ENCODE data around the gene GPSM3. TPM values are rescaled to one million over a fixed set of nuclear protein-coding genes. Genes with fewer than 3 reads are reported as not detected.

The GPSM3 gene
- total RNA-seq, 1 donor from 2014 or later: 19.4 TPM

- peaks cover 18 to 19% of the 10 kb centered on the region in 2 donors for H3K36me3 ChIP-seq
- no peaks in the 10 kb centered on the region for H3K27me3 ChIP-seq
- peak overlapping the region; percentile 80 to 99 for H3K27ac ChIP-seq
- peaks cover 5 to 21% of the 10 kb centered on the region in 2 donors for H3K4me1 ChIP-seq
- no peaks in the 10 kb centered on the region for H3K9me3 ChIP-seq
- peak overlapping the region; percentile 67 to 98 for H3K4me3 ChIP-seq
- TF ChIP-seq CTCF (IDR thresholded peaks at IDR 0.05): no peak
- DNase-seq (ENCODE audit: low spot score in 2 of 2): no peak
- intact Hi-C loops (cut with DNase I): loop anchor here (1.0 kb wide), 1 partner anchor 13 kb away; the partner anchor contains the start of gene RNF5
Observed at GRCh38 chr6:32190911-32191677, 1.3 kb downstream of the GPSM3 start.

GRCh38 chr6:32190054-32190851 is 2.2 kb downstream of the GPSM3 start, which contains the start of gene PBX2:
TSS of gene PBX2 (minus strand) at chr6:32190202. CDS start at chr6:32189915, 287 bp downstream.
- H3K4me3 ChIP-seq: peak within 1 kb of the TSS; percentile 67 to 98
- DNase-seq (ENCODE audit: low spot score in 2 of 2): peak; percentile 66 to 93
- peaks cover 18 to 19% of the 10 kb centered on the region in 2 donors for H3K36me3 ChIP-seq
- intact Hi-C loops (cut with DNase I): loop anchor here (1.0 kb wide), 1 partner anchor 12 kb away; the partner anchor contains the start of gene RNF5
- H3K27me3 ChIP-seq: no peaks in the 10 kb centered on the region
- H3K27ac ChIP-seq: peak within 1 kb of the TSS; percentile 80 to 99
- no peaks in the 10 kb centered on the region for H3K9me3 ChIP-seq
- H3K4me1 ChIP-seq: peaks cover 5 to 25% of the 10 kb centered on the region in 2 donors
- TF ChIP-seq CTCF (IDR thresholded peaks at IDR 0.05): no peak

GRCh38 chr6:32189742-32190053 is 2.7 kb downstream of the GPSM3 start:
- Histone ChIP-seq H3K4me3 (peak overlapping the region; percentile 67 to 98), H3K36me3 (peaks cover 18 to 19% of the 10 kb centered on the region in 2 donors), H3K27me3 (no peaks in the 10 kb centered on the region), H3K9me3 (no peaks in the 10 kb centered on the region), H3K27ac (peak overlapping the region; percentile 80 to 99), H3K4me1 (peaks cover 5 to 25% of the 10 kb centered on the region in 2 donors)
- intact Hi-C loops (cut with DNase I): loop anchor here (1.0 to 10.0 kb wide), 2 partner anchors 11 to 645 kb away; partner anchors contain the start of genes ATP6V1G2, DDX39B, NFKBIL1 and RNF5
- no peak for DNase-seq (ENCODE audit: low spot score in 2 of 2)
- no peak for TF ChIP-seq CTCF (IDR thresholded peaks at IDR 0.05)

- Histone ChIP-seq H3K4me3 (peak overlapping the region; percentile 67 to 98), H3K9me3 (no peaks in the 10 kb centered on the region), H3K27me3 (no peaks in the 10 kb centered on the region), H3K4me1 (peaks cover 5 to 25% of the 10 kb centered on the region in 2 donors), H3K27ac (peak overlapping the region; percentile 80 to 99), H3K36me3 (peaks cover 18 to 19% of the 10 kb centered on the region in 2 donors)
- intact Hi-C loops (cut with DNase I): loop anchor here (10.0 kb wide), 1 partner anchor 644 kb away; the partner anchor contains the start of genes ATP6V1G2, DDX39B and NFKBIL1
- TF ChIP-seq CTCF (IDR thresholded peaks at IDR 0.05): no peak
- no peak for DNase-seq (ENCODE audit: low spot score in 2 of 2)
Observed at GRCh38 chr6:32189069-32189741, 3.2 kb downstream of the GPSM3 start.
